NT2/D1 (cell line): ENCODE data around the gene VAV1.

ENCODE experiments used
- DNase-seq: peaks from one replicate; pipeline ENCODE4 v3.0.0-alpha.2; 2011; ENCODE audit warnings: low read depth, low spot score
- H3K27me3 ChIP-seq: 2 replicates; pipeline ENCODE4 v1.6.0; 2011; ENCODE audit warnings: mild to moderate bottlenecking; ENCODE audit not compliant: insufficient read length, insufficient read depth
- H3K36me3 ChIP-seq: 2 replicates; pipeline ENCODE4 v1.6.1; 2011; ENCODE audit warnings: mild to moderate bottlenecking, low read length, mixed read lengths; ENCODE audit not compliant: insufficient read depth, insufficient read length
- H3K4me1 ChIP-seq: 2 replicates; pipeline ENCODE4 v1.5.1; 2011; ENCODE audit not compliant: insufficient read depth, insufficient read length
- H3K4me3 ChIP-seq: 2 replicates; pipeline ENCODE4 v1.5.1; 2011; ENCODE audit warnings: low read depth; ENCODE audit not compliant: insufficient read length
- H3K9ac ChIP-seq: 2 replicates; pipeline ENCODE4 v1.6.0; 2011; ENCODE audit warnings: low read depth; ENCODE audit not compliant: insufficient read length
- H3K9me3 ChIP-seq: 2 replicates; pipeline ENCODE4 v1.5.1; 2011; ENCODE audit warnings: mild to moderate bottlenecking, low read length; ENCODE audit not compliant: insufficient read depth
- SUZ12 ChIP-seq: IDR thresholded peaks from 2 replicates; pipeline ENCODE4 v1.6.1; 2011; ENCODE audit not compliant: insufficient read length, insufficient read depth; ENCODE audit errors: extremely low read depth
- YY1 ChIP-seq: IDR thresholded peaks from 2 replicates; pipeline ENCODE4 v1.6.1; 2011; ENCODE audit not compliant: insufficient read length, insufficient read depth
- ZNF274 ChIP-seq: IDR thresholded peaks from 2 replicates; pipeline ENCODE4 v1.6.1; 2011; ENCODE audit warnings: mild to moderate bottlenecking, low read depth, low read length

The VAV1 gene

GRCh38 chr19:6787393-6787792, 14.9 kb downstream of the VAV1 start:
- peaks cover 4% of the 10 kb centered on the region for H3K4me1 ChIP-seq
- H3K9me3 ChIP-seq: peaks cover 14% of the 10 kb centered on the region; the same call in 1 of the 2 replicates
- no peaks in the 10 kb centered on the region for H3K27me3 ChIP-seq
- TF ChIP-seq YY1: no peak
- TF ChIP-seq ZNF274: no peak
- TF ChIP-seq SUZ12: no peak
- no peak overlapping the region for H3K9ac ChIP-seq
- no peaks in the 10 kb centered on the region for H3K36me3 ChIP-seq
- no peak for DNase-seq
- H3K4me3 ChIP-seq: no peak overlapping the region

GRCh38 chr19:6788896-6789295, 16.4 kb downstream of the VAV1 start:
- Histone ChIP-seq H3K9me3 (peaks cover 14% of the 10 kb centered on the region; the same call in 1 of the 2 replicates), H3K4me3 (no peak overlapping the region), H3K27me3 (no peaks in the 10 kb centered on the region), H3K9ac (no peak overlapping the region), H3K4me1 (peaks cover 4% of the 10 kb centered on the region), H3K36me3 (no peaks in the 10 kb centered on the region)
- TF ChIP-seq SUZ12: no peak
- TF ChIP-seq YY1: no peak
- no peak for TF ChIP-seq ZNF274
- DNase-seq: no peak

- Histone ChIP-seq H3K4me3 (no peak overlapping the region), H3K36me3 (no peaks in the 10 kb centered on the region), H3K9me3 (peaks cover 24% of the 10 kb centered on the region; the same call in 1 of the 2 replicates)
Observed at GRCh38 chr19:6790194-6791128, 18.0 kb downstream of the VAV1 start.

GRCh38 chr19:6791237-6791636, 18.7 kb downstream of the VAV1 start:
- H3K9ac ChIP-seq: no peak overlapping the region
- peaks cover 4% of the 10 kb centered on the region for H3K4me1 ChIP-seq

More at GRCh38 chr19:6790194-6791128, 18.0 kb downstream of the VAV1 start:
- peaks cover 4% of the 10 kb centered on the region for H3K4me1 ChIP-seq
- H3K27me3 ChIP-seq: no peaks in the 10 kb centered on the region
- TF ChIP-seq YY1 (no peak), ZNF274 (no peak), SUZ12 (no peak)
- H3K9ac ChIP-seq: no peak overlapping the region
- DNase-seq: no peak

GRCh38 chr19:6793411-6793810, 20.9 kb downstream of the VAV1 start:
- no peaks in the 10 kb centered on the region for H3K27me3 ChIP-seq
- no peak overlapping the region for H3K9ac ChIP-seq
- TF ChIP-seq ZNF274: no peak
- TF ChIP-seq SUZ12: no peak
- TF ChIP-seq YY1: no peak
- H3K36me3 ChIP-seq: no peaks in the 10 kb centered on the region
- peaks cover 24% of the 10 kb centered on the region; the same call in 1 of the 2 replicates for H3K9me3 ChIP-seq
- H3K4me3 ChIP-seq: no peak overlapping the region
- peaks cover 4% of the 10 kb centered on the region for H3K4me1 ChIP-seq
- DNase-seq: no peak

More at GRCh38 chr19:6791237-6791636, 18.7 kb downstream of the VAV1 start:
- Histone ChIP-seq H3K4me3 (no peak overlapping the region), H3K36me3 (no peaks in the 10 kb centered on the region), H3K9me3 (peaks cover 24% of the 10 kb centered on the region; the same call in 1 of the 2 replicates), H3K27me3 (no peaks in the 10 kb centered on the region)
- no peak for TF ChIP-seq ZNF274
- no peak for TF ChIP-seq YY1
- no peak for TF ChIP-seq SUZ12
- no peak for DNase-seq

- Histone ChIP-seq H3K4me1 (peaks cover 4% of the 10 kb centered on the region), H3K9ac (no peak overlapping the region), H3K27me3 (no peaks in the 10 kb centered on the region), H3K9me3 (peaks cover 24% of the 10 kb centered on the region; the same call in 1 of the 2 replicates), H3K4me3 (no peak overlapping the region), H3K36me3 (no peaks in the 10 kb centered on the region)
- no peak for TF ChIP-seq ZNF274
- no peak for TF ChIP-seq YY1
- no peak for TF ChIP-seq SUZ12
- DNase-seq: no peak
Observed at GRCh38 chr19:6793973-6794372, 21.5 kb downstream of the VAV1 start.

GRCh38 chr19:6794686-6795431, 22.4 kb downstream of the VAV1 start:
- no peaks in the 10 kb centered on the region for H3K36me3 ChIP-seq
- H3K27me3 ChIP-seq: no peaks in the 10 kb centered on the region
- TF ChIP-seq ZNF274: no peak
- no peak for TF ChIP-seq YY1
- TF ChIP-seq SUZ12: no peak
- H3K9me3 ChIP-seq: peaks cover 24% of the 10 kb centered on the region; the same call in 1 of the 2 replicates
- H3K9ac ChIP-seq: no peak overlapping the region
- no peak overlapping the region for H3K4me3 ChIP-seq
- H3K4me1 ChIP-seq: peaks cover 4% of the 10 kb centered on the region
- DNase-seq: no peak
